ENCODE results near the gene PAWR. TPM values are rescaled to one million over a fixed set of nuclear protein-coding genes. Genes with fewer than 3 reads are reported as not detected.

The PAWR gene
- total and polyA plus RNA-seq, 2 of the 13 experiments (the other 11 are each of a cell fraction or from before 2014, with no cell fraction given), result 29.1 to 36.1 TPM

DNA sequence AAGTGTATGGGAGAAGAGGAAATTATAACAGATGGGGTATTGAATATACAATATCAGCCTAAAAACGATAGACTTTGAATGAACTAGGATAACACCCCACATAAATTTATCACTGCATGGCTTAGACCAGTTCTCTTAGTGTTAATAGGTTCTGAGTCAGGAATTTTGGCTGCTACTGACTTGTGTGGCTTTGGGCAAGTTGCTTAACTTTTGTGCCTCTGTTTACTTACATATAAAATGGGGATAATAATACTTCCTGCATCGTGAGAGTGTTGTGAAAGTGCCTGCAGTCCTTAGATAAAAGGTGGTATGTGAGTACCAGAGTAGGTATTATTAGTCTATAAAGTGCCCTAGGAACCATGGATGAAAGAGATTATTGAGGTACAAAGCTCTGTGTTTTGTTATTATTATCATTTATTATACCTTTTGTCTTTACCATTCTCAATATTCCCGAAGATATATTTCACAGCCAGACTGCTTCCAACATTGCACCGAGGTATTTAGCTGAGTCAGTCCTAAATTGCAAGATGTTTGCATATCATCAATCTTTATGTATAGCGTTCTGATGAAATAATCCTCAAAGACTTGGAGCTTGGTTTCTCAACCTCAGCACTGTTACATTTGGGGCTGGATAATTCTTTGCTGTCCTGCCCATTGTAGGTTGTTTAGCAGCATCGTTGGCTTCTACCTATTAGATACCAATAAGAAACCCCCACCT, 2.3 kb upstream of the PAWR start:
- peak overlapping the region; percentile 70 to 97 (median 96); a peak in 4 of 6 replicates for H3K4me3 ChIP-seq (replicated peaks in 1 of 3; ENCODE audit: insufficient read depth in 1 of 3, low read depth in 2 of 3, low read length in 3 of 3)
- H2AFZ ChIP-seq (ENCODE audit: low read length), result no peak overlapping the region
- ChIA-PET POLR2A (interaction anchor here (0.7 to 3.7 kb wide), 4 partner anchors 60 to 163 kb away, joined by 3 to 25 read pairs (median 10); no protein-coding TSS in a partner anchor), CTCF (ENCODE audit: low intra/inter-chr PET ratio, low total read pairs) (no interaction called here)
- H4K20me1 ChIP-seq (ENCODE audit: insufficient read depth, low read length), result peaks cover 8% of the 10 kb centered on the region
- peaks cover 30% of the 10 kb centered on the region for H3K79me2 ChIP-seq (ENCODE audit: insufficient read depth, low read length)
- peaks cover 13% of the 10 kb centered on the region for H3K4me1 ChIP-seq (ENCODE audit: insufficient read depth, low read length)
- no peak for TF ChIP-seq ZMYM3 (CRISPR knock-in tag; IDR thresholded peaks at IDR 0.05)
- TF ChIP-seq ZNF205 (CRISPR knock-in tag; IDR thresholded peaks at IDR 0.05), result no peak
- peak; percentile 72; the same call in 1 of the 2 replicates for TF ChIP-seq MAFF (IDR thresholded peaks at IDR 0.05; ENCODE audit: low read depth, low read length)
- peak; percentile 47 to 76; a peak in 2 of 4 replicates for TF ChIP-seq MAFK (conservative IDR thresholded peaks at IDR 0.05 in 1 of 2, IDR thresholded peaks at IDR 0.05 in 1 of 2; ENCODE audit: low read length in 2 of 2)
- peak; percentile 85 for TF ChIP-seq ZNF629 (CRISPR knock-in tag; conservative IDR thresholded peaks at IDR 0.05)
- TF ChIP-seq SMAD9 (CRISPR knock-in tag; IDR thresholded peaks at IDR 0.05), result no peak
- in situ Hi-C loops (cut with HindIII; ENCODE audit: extremely low pct_ligation_motif_present, low pct_unique_long_range_greater_than_20kb), result loop anchor here (25.0 kb wide), 1 partner anchor 131 kb away; no protein-coding TSS in a partner anchor
- no peaks in the 10 kb centered on the region; a peak in 1 of 5 replicates for H3K27me3 ChIP-seq (ENCODE audit: control insufficient read depth in 1 of 2, insufficient read depth in 2 of 2, low read length in 2 of 2)
- FAIRE-seq (no peak), DNase-seq (ENCODE audit: low spot score) (no peak), ATAC-seq (no peak)
- intact Hi-C loops (cut with micrococcal nuclease; ENCODE audit: unreplicated experiment), result loop anchor here (5.0 to 10.0 kb wide), 2 partner anchors 242 to 271 kb away; partner anchors contain the start of gene PPP1R12A
- peak overlapping the region; percentile 95 for H3K9ac ChIP-seq (ENCODE audit: insufficient read depth, low read depth, low read length)
- H3K27ac ChIP-seq (ENCODE audit: extremely low read length, insufficient read depth, low read length), result peak overlapping the region; percentile 83
- no TSS peak for BruUV-seq (replicated peaks)
- WGBS (ENCODE audit: low lambda C conversion rate), result 40% methylated on average over 6 of the region's 6 CpGs
- no peaks in the 10 kb centered on the region for H3K9me3 ChIP-seq (ENCODE audit: low read length)
- H3K4me2 ChIP-seq (ENCODE audit: low read depth, low read length), result peak overlapping the region; percentile 96
- H3K36me3 ChIP-seq (replicated peaks in 1 of 2; ENCODE audit: control insufficient read depth in 1 of 2, insufficient read depth in 2 of 2, low read length in 2 of 2), result no peaks in the 10 kb centered on the region
